B cell (primary cell): ENCODE data around the gene SLC1A4. TPM values are rescaled to one million over a fixed set of nuclear protein-coding genes. Genes with fewer than 3 reads are reported as not detected.
"Not testable (repeated sequence)": the region's sequence is repeated elsewhere in the genome, so short reads cannot be mapped to it uniquely, and the experiment has no call there.

Experiments
- ATAC-seq: fragments of 200-7000 bp; cut with Tn5 transposase; one replicate; pipeline ENCODE4 v1.10.0; 2021; ENCODE audit warnings: low read depth, mild to moderate bottlenecking, moderate number of reproducible peaks, moderate library complexity
- CTCF ChIA-PET: fragments of 350-600 bp; sonication (Branson Sonifier 250); formaldehyde crosslinking; loops from one replicate; lab custom pipeline; 2021; ENCODE audit warnings: antibody characterized with exemption, inconsistent platforms; lab: Charles Lee
- POLR2A ChIA-PET: fragments of 350-600 bp; sonication (Branson Sonifier 250); formaldehyde crosslinking; loops from one replicate; lab custom pipeline; 2021; ENCODE audit warnings: antibody characterized with exemption; lab: Charles Lee
- DNase-seq: peaks from one replicate; pipeline ENCODE4 v3.0.0; 2013
- H2AFZ ChIP-seq: 2 replicates; pipeline ENCODE4 v1.6.1; 2012; ENCODE audit warnings: mild to moderate bottlenecking, low read depth, low read length; ENCODE audit not compliant: insufficient read depth, poor library complexity, severe bottlenecking
- H3K27ac ChIP-seq, 2 donors: 1 replicate in 1 of 2; 2 replicates in 1 of 2; pipeline ENCODE4 v1.5.1; 2012 to 2013; ENCODE audit warnings: low read length in 2 of 2, mild to moderate bottlenecking in 2 of 2, moderate library complexity in 1 of 2
- H3K27me3 ChIP-seq, 4 experiments: fragments of 200-600 bp in 1 of 4; sonication (generic) in 1 of 4; replicated peaks in 1 of 4; 1 replicate in 2 of 4; 2 replicates in 2 of 4; pipeline versions ENCODE4 v1.6.1 to v1.7.0; 2013 to 2016; ENCODE audit warnings: low read length in 3 of 4, mild to moderate bottlenecking in 2 of 4, mixed read lengths in 1 of 4, moderate library complexity in 1 of 4; ENCODE audit not compliant: insufficient read depth in 4 of 4, control insufficient read depth in 3 of 4; ENCODE audit errors: control extremely low read depth in 1 of 4
- H3K36me3 ChIP-seq, 2 experiments: replicated peaks in 1 of 2; 1 replicate in 1 of 2; 2 replicates in 1 of 2; pipeline versions ENCODE4 v1.6.1 to v1.7.1; 2013; ENCODE audit warnings: low read length in 1 of 2; ENCODE audit not compliant: insufficient read depth in 2 of 2, control insufficient read depth in 1 of 2; ENCODE audit errors: control extremely low read depth in 1 of 2, extremely low read depth in 1 of 2
- H3K4me1 ChIP-seq, 2 donors: fragments of 200-600 bp in 1 of 2; sonication (generic) in 1 of 2; 1 replicate in 1 of 2; 2 replicates in 1 of 2; pipeline versions ENCODE4 v1.5.1 to v1.6.1; 2013 to 2017; ENCODE audit warnings: low read length in 2 of 2; ENCODE audit not compliant: control insufficient read depth in 2 of 2, insufficient read depth in 2 of 2
- H3K4me2 ChIP-seq: replicated peaks from 2 replicates; pipeline ENCODE3; 2012; ENCODE audit warnings: mild to moderate bottlenecking, low read depth, low read length; ENCODE audit not compliant: poor library complexity, severe bottlenecking
- H3K4me3 ChIP-seq, 5 experiments: fragments of 200-600 bp in 1 of 5; sonication (generic) in 1 of 5; 1 replicate in 3 of 5; 2 replicates in 2 of 5; pipeline versions ENCODE4 v1.5.1 to v1.7.0; 2011 to 2016; ENCODE audit warnings: low read length in 4 of 5, mild to moderate bottlenecking in 4 of 5, low read depth in 2 of 5, control low read depth in 1 of 5, moderate library complexity in 1 of 5; ENCODE audit not compliant: insufficient read depth in 1 of 5; ENCODE audit errors: control extremely low read depth in 1 of 5, extremely low read depth in 1 of 5
- H3K79me2 ChIP-seq: fragments of 200-600 bp; sonication (generic); one replicate; pipeline ENCODE4 v1.6.0; 2016; ENCODE audit warnings: low read length; ENCODE audit not compliant: control insufficient read depth, insufficient read depth
- H3K9ac ChIP-seq: fragments of 200-600 bp; sonication (generic); 2 replicates; pipeline ENCODE4 v1.6.1; 2017; ENCODE audit warnings: mild to moderate bottlenecking, low read length, moderate library complexity
- H3K9me3 ChIP-seq, 3 donors: one replicate each; pipeline versions ENCODE4 v1.6.1 to v1.7.1; 2013; ENCODE audit warnings: low read length in 2 of 3; ENCODE audit not compliant: control insufficient read depth in 2 of 3, insufficient read depth in 1 of 3; ENCODE audit errors: control extremely low read depth in 1 of 3
- H4K20me1 ChIP-seq: 2 replicates; pipeline ENCODE4 v1.6.0; 2012; ENCODE audit warnings: mild to moderate bottlenecking, low read length; ENCODE audit not compliant: insufficient read depth, control insufficient read depth, poor library complexity, severe bottlenecking
- H3K27ac Mint-ChIP-seq: one replicate; pipeline ENCODE4 v1.8.0; 2021; ENCODE audit warnings: mixed read lengths
- H3K27me3 Mint-ChIP-seq: one replicate; pipeline ENCODE4 v1.8.0; 2021; ENCODE audit warnings: mixed read lengths
- H3K4me1 Mint-ChIP-seq: one replicate; pipeline ENCODE4 v1.8.0; 2021; ENCODE audit warnings: mixed read lengths
- H3K4me3 Mint-ChIP-seq: one replicate; pipeline ENCODE4 v1.8.0; 2021; ENCODE audit warnings: mixed read lengths
- H3K9me3 Mint-ChIP-seq: one replicate; pipeline ENCODE4 v1.8.0; 2022; ENCODE audit warnings: mixed read lengths; ENCODE audit not compliant: insufficient read depth
- EZH2 ChIP-seq: IDR thresholded peaks from 2 replicates; pipeline ENCODE4 v1.6.1; 2012; ENCODE audit warnings: borderline replicate concordance, low read depth, mild to moderate bottlenecking, moderate library complexity, low read length; ENCODE audit not compliant: insufficient read depth, poor library complexity, severe bottlenecking
- WGBS: methylation state at CpG from one replicate; pipeline ENCODE4 v1.1.5; 2013; ENCODE audit warnings: missing lambda C conversion rate; ENCODE audit not compliant: insufficient coverage; 5-methylcytosine and 5-hydroxymethylcytosine counted together
- intact Hi-C: fragments of 100-400 bp; cut with micrococcal nuclease; formaldehyde crosslinking; loops from one replicate; pipeline ENCODE4 v1.10.0; 2022
- polyA plus RNA-seq: library from polyadenylated mRNA; depleted of rRNA; stranded (reverse); fragments of >200 nt; gene quantifications from 2 replicates; pipeline ENCODE4 v1.2.3, GENCODE V29; 2012
- total RNA-seq, 2 donors: library from RNA; stranded (reverse); fragments of 120-200 nt in 1 of 2; gene quantifications; 1 replicate in 1 of 2; 2 replicates in 1 of 2; pipeline versions ENCODE4 v1.2.3 to v1.2.4, GENCODE V29; 2013 to 2022
- TF ChIP-seq, protein P1 (sequence below): fragments of 200-600 bp; IDR thresholded peaks from one replicate; pipeline ENCODE4 v1.8.0; 2022; ENCODE audit warnings: antibody characterized with exemption, mild to moderate bottlenecking

The SLC1A4 gene
- total and polyA plus RNA-seq, 2 donors (not counting 1 experiment from before 2014, with no cell fraction given) = 1.7 to 15.7 TPM

DNA sequence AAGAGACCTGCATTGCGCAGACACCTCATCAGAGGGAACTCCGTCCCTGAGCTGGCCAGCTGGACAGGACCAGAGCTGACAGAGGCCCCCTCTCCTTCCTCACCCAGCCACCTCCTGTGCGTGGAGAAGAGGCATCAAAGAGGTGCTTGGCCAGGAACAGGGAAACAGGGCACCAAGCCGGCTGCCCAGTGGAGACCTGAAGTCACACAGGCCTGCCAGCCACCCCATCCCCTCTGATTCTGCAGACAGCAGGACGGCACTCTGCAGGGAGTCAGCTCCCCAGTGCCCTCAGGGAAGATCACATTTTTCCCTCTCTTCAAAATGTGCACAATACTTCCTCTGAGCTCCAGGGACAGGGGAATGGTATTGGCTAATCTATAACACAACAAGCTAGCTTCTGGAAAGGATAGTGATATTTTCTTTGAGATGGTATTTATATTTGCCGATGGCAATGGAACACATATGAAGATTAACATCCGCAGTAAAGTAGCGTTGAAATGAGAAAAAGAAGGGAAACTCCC, 30.5 kb downstream of the SLC1A4 start:
- peaks cover 28 to 40% of the 10 kb centered on the region in 2 donors for H3K4me1 ChIP-seq
- WGBS = 100% methylated on average over 3 of the region's 8 CpGs
- DNase-seq (no peak), ATAC-seq (no peak)
- Mint-ChIP-seq H3K27me3 (no peaks in the 10 kb centered on the region), H3K4me1 (peaks cover 42% of the 10 kb centered on the region), H3K4me3 (no peak overlapping the region), H3K9me3 (no peaks in the 10 kb centered on the region), H3K27ac (no peak overlapping the region)
- no peaks in the 10 kb centered on the region for H3K27me3 ChIP-seq
- peaks cover 12% of the 10 kb centered on the region for H3K79me2 ChIP-seq
- H2AFZ ChIP-seq = no peak overlapping the region
- H3K9me3 ChIP-seq = no peaks in the 10 kb centered on the region
- ChIA-PET CTCF (interaction anchor here (1.1 to 9.0 kb wide), 3 partner anchors 13 to 33 kb away, joined by 3 to 115 read pairs (median 5); no protein-coding TSS in a partner anchor), POLR2A (no interaction called here)
- H3K36me3 ChIP-seq = peaks cover 0 to 41% of the 10 kb centered on the region in 2 experiments
- H3K4me3 ChIP-seq = no peak overlapping the region
- intact Hi-C loops = no loop called here
- no peaks in the 10 kb centered on the region for H4K20me1 ChIP-seq
- H3K27ac ChIP-seq = no peak overlapping the region
- no peak overlapping the region for H3K9ac ChIP-seq
- no peak for TF ChIP-seq EZH2
- TF ChIP-seq, protein P1, sequence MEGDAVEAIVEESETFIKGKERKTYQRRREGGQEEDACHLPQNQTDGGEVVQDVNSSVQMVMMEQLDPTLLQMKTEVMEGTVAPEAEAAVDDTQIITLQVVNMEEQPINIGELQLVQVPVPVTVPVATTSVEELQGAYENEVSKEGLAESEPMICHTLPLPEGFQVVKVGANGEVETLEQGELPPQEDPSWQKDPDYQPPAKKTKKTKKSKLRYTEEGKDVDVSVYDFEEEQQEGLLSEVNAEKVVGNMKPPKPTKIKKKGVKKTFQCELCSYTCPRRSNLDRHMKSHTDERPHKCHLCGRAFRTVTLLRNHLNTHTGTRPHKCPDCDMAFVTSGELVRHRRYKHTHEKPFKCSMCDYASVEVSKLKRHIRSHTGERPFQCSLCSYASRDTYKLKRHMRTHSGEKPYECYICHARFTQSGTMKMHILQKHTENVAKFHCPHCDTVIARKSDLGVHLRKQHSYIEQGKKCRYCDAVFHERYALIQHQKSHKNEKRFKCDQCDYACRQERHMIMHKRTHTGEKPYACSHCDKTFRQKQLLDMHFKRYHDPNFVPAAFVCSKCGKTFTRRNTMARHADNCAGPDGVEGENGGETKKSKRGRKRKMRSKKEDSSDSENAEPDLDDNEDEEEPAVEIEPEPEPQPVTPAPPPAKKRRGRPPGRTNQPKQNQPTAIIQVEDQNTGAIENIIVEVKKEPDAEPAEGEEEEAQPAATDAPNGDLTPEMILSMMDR = no peak
- no peak overlapping the region for H3K4me2 ChIP-seq

DNA sequence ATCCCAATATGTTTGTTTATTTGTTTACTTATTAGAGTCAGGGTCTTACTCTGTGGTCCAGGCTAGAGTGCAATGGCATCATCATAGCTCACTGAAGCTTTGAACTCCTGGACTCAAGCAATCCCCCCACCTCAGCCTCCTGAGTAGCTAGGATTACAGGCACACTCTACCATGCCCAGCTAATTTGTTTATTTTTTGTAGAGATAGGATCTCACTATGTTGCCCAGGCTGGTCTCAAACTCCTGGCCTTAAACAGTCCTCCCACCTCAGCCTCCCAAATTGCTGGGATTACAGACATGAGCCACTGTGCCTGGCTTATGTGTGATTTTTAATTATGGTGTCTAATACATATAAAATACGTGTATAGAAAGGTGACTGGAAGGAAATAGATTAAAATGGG, 31.1 kb downstream of the SLC1A4 start:
- H3K4me3 ChIP-seq, H3K4me3 Mint-ChIP-seq, H3K27ac Mint-ChIP-seq, H3K27me3 ChIP-seq, intact Hi-C loops, ATAC-seq, H4K20me1 ChIP-seq, H3K9ac ChIP-seq, H3K4me2 ChIP-seq, DNase-seq, H3K27ac ChIP-seq, H2AFZ ChIP-seq, H3K9me3 Mint-ChIP-seq, H3K27me3 Mint-ChIP-seq, POLR2A ChIA-PET, H3K9me3 ChIP-seq: not testable (repeated sequence)
- peaks cover 28 to 43% of the 10 kb centered on the region in 2 donors for H3K4me1 ChIP-seq
- WGBS = no CpG with 5 or more reads among the region's 1 CpG
- H3K36me3 ChIP-seq = peaks cover 0 to 41% of the 10 kb centered on the region in 2 experiments
- CTCF ChIA-PET = interaction anchor here (1.1 to 9.0 kb wide), 3 partner anchors 12 to 33 kb away, joined by 3 to 115 read pairs (median 5); no protein-coding TSS in a partner anchor
- H3K79me2 ChIP-seq = peaks cover 14% of the 10 kb centered on the region
- H3K4me1 Mint-ChIP-seq = peaks cover 39% of the 10 kb centered on the region
